Erythroblast (primary cell): ENCODE data around the gene GOLGA6L1.
"Not testable (repeated sequence)": the region's sequence is repeated elsewhere in the genome, so short reads cannot be mapped to it uniquely, and the experiment has no call there.

Source experiments
- GATA1 ChIP-seq: IDR thresholded peaks from 2 replicates; pipeline ENCODE4 v1.6.1; 2011; ENCODE audit warnings: low read depth, mild to moderate bottlenecking, control low read depth, low read length, moderate library complexity
- POLR2A ChIP-seq: IDR thresholded peaks from 2 replicates; pipeline ENCODE4 v1.6.1; 2011; ENCODE audit warnings: mild to moderate bottlenecking, low read length

DNA sequence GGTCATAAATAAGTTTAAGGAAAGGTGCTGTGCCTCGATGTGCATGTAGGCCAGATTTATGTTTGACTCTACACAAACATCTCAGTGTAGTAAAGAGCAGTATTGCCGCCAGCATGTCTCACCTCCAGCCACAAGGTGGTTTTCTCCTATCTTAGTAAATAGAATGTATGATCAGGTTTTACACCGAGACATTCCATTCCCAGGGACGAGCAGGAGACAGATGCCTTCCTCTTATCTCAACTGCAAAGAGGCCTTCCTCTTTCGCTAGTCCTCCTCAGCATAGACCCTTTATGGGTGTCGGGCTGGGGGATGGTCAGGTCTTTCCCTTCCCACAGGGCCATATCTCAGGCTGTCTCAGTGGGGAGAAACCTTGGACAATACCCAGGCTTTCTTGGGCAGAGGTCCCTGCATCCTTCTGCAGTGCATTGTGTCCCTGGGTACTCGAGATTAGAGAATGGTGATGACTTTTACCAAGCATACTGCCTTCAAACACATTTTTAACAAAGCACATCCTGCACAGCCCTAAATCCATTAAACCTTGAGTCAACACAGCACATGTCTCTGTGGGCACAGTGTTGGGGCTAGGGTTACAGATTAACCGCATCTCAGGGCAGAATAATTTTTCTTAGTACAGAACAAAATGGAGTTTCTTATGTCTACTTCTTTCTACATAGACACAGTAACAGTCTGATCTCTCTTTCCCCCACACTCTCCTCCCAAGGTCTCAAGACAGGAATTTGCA is 54.5 kb downstream of the GOLGA6L1 start:
- not testable (repeated sequence) for TF ChIP-seq POLR2A, GATA1
